HG03439 (cell line): ENCODE results near the gene EIF2D.
A peak's percentile ranks its signal among the peaks of the same experiment; 100 is the strongest.

Source experiments
- ATAC-seq: cut with Tn5 transposase; IDR thresholded peaks from one replicate; pipeline ENCODE4 v1.9.1; 2021; ENCODE audit warnings: mild to moderate bottlenecking, moderate library complexity; ENCODE audit not compliant: unreplicated experiment

EIF2D gene

GRCh38 chr1:206573762-206574161 is 38.5 kb downstream of the EIF2D start:
- no peak for ATAC-seq

- ATAC-seq: no peak
Observed at GRCh38 chr1:206573319-206573718, 38.9 kb downstream of the EIF2D start.

DNA sequence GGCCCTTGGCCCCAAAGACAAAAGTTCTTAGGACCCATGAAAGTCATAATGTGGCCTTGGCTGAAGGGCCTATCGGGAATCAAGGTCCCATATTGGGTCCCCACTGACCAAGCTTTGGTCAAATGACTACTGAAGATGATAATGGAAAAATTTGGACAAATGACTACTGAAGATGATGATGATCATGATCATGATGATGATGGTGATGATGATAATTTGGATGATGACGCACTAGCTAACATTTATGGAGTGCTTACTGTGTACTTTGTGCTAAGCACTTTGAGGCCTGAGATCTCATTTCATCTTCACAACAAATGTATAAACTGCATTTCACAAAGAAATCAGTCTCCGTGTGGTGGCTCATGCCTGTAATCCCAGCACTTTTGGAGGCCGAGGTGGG is 39.4 kb downstream of the EIF2D start:
- ATAC-seq: no peak

GRCh38 chr1:206570529-206570928 is 41.7 kb downstream of the EIF2D start:
- ATAC-seq: no peak

GRCh38 chr1:206569556-206569955 is 42.7 kb downstream of the EIF2D start:
- ATAC-seq: no peak

DNA sequence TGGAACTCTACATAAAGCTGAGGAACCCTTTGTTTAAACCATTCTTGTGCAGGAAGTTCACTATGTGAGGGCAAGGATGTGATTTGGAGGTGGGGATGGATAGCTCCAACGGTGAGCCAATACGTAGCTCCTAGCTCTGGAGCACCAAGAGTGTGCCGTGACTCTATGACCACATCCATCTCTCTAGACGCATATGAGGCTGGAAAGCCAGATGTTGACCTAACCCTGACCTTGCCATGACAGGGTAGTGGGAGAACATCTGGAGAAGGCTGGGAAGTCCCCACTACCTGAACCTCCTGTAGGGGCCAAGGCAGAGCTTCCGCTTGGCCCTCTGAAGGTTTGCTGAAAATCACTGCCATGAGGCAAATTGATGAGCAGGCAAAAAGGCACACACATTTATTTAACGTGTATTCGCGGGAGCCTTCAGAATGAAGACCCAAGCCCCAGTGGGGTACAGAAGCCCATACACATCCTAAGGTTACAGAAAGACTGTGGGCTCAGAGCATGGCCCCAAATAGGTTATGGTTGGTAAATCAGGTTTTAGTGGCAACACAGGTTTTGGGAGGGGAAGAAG is 43.4 kb downstream of the EIF2D start:
- ATAC-seq: no peak

DNA sequence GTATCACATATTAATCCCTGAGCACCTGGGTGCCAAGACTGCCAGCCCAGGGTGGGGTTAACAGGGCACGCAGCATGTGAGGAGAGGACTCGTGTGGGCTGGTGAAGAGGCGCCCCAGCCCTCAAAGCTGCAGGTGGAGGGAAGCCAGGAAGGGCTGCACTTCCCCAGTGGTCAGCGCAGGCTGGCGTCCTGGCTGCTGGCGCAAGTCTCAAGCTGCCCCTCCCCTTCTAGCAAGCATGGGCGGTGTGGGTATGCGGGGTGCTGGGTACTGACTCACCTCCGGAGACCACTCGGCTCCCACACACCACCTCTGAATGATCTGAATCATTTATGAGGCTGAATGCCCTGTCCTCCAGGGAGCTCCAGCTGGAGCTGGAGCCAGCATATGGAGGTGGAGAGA is 44.0 kb downstream of the EIF2D start:
- no peak for ATAC-seq

DNA sequence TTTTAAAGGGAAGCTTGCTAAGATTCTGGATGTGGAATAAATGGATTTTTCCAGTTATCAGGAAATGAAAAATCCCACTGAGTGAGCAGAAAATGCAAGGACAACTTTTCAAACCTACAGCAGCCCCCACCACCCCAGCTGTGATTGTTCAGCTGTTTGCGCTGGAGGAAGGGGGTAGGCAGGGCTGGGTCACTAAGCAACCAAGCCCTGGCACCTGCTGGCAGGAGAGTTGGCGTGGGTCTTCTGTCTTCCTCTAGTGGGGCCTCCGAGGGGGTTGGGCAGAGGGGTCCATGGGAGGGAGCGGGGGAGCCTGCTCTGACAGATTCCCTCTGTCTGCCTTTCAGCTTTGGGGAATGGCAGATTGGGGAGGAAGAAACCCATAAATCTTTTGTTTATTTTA is 45.3 kb downstream of the EIF2D start:
- ATAC-seq: no peak

GRCh38 chr1:206565995-206566394 is 46.3 kb downstream of the EIF2D start:
- ATAC-seq: no peak

DNA sequence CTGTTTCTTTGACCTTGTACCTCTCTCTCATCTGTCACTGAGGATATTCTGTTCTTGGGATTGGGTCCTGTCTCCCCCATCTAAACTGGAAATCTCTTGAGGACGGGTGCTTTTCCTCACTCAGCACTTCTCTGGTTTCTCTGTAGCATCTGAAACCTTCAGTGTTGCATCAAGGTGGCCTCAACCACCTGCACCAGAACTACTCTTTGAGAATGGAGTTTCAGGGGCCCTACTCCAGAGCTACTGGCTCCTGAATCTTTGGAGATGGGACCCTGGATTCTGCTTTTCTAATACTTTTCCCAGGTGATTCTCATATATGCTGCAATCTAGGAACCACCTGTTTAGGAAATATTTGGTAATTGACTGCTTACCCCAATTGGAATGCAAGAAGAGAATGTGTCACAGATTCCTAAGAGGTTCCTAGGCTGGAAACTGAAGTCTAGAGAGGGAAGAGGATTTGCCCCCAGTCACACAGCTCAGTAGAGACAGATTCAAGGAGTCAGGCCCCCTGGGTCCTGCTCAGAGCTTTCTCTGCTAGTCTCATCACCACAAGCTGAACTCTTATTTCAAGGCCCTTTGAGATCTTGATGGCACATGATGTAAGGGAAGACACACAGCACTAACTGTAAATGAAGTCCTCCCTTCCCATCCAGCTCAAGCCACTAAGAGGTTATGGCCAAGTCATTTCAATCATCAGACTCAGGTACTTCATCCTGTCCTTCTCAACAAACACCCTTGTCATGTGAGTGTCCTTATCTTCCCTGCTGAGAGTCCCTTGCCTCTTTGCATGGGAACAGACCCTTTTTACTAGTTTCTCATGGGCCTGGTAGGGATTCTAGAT is 48.7 kb downstream of the EIF2D start:
- peak; percentile 31 for ATAC-seq

DNA sequence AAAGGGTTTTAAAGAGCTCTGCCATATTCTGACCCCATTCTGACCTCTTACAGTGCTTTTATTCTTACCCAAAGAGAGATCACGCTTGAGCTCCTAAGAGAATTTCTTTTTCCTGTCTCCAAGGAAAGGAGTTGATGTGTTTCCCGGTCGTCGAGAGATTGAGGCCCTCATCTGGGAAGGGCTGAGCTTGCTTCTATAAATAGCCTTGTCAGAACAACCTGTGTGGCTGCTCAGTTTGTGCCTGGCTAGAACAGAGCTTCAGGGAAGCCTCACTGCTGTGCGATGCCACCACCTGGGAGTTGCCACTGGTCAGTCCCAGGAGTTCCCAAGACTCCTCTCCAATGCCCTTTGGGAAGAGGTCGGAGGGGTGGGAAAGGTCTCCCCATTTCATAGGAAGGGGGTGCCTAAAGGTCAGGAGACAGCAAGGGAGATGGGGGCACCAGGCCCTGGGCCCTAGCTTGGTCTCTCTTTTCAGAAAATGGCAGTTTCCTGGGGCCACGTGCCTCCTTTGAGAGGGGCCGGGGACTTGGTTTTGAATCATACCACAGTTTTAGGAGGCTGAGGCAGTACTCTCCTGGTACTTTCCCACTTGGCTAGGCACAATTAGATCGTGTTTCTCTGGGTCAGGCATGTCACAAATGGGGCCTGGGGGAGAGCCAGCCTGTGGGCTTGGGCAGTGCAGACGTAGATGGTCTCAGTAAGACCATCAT is 52.1 kb downstream of the EIF2D start:
- ATAC-seq: no peak

- no peak for ATAC-seq
Observed at GRCh38 chr1:206559672-206559995, 52.6 kb downstream of the EIF2D start.

DNA sequence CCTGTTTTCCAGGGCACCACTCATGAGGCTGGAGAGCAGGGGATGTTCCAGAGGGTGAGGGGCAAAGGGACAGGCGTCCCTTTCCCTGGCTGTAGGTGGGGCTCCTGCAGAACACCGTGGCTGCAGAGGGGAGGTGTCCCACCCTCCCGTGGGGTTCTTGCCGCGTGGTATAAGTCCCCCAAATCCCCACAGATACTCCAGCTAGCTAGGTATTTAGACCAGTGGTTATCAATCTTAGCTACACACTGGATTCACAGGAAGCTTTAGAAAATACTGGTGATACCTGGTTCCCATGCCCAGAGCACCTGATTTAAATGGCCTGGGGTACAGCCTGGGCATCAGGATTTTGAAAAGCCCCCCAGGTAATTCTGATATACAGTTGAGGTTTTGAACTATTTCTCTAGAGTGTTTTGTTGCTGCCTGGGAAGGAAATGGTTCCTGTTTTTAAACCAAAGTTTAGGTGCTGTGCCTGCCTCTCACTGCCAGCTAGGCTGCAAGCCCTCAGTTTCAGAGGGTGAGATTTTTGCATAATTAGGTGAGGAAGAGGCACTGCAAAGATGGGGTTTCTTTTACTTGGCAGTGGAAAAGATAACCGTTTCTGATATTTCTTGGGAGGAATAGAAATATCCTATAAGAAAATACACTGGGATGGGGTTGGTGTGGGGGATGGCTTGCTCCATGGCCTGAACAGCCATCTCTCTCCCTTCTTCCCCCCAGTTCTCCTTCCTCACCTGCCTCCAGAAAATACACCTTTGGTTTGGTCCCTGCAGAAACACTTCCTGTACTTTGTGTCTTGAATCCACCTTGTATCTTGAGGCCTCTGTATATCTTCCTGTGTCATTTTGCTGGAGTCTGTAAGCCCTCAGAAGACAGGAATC is 53.2 kb downstream of the EIF2D start:
- no peak for ATAC-seq

DNA sequence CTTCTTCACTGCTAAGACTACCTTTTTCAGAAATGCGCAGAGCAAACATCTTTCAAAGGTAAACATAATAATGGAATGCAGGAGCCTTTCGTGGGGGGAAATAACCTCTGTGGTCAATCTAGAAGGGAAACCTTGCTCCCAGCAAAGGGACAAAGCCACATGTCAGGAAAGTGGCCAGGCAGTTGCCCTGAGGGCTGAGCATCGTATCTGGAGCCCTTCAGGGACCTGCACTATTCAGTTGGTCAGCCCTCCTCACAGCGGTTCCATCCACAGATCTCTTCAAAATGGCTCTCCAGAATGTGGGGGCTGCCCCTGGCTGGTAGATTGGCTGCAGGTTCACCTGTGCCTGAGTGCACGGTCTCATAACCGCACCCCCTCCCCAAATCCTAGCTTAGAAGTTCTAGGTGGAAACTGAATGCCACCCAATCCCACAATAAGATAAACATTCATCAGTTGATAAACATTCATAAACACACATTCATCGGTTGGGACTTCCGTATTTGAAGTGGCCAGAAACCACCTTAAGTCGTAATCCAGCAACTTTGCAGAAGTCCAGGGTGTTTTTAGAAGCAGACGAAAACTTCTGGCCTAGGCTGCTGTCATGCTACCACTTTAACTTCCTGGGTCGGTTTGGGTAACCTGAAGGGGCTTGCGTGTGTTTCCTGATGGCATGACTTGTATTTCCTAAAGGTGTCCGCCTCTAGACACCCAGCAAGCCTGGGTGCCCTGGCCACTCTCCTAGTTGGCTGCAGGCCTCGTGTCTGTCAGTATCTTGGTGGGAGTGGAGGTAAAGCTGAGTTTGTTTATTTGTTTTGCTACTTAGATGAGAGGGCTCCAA is 54.4 kb downstream of the EIF2D start:
- ATAC-seq: no peak

DNA sequence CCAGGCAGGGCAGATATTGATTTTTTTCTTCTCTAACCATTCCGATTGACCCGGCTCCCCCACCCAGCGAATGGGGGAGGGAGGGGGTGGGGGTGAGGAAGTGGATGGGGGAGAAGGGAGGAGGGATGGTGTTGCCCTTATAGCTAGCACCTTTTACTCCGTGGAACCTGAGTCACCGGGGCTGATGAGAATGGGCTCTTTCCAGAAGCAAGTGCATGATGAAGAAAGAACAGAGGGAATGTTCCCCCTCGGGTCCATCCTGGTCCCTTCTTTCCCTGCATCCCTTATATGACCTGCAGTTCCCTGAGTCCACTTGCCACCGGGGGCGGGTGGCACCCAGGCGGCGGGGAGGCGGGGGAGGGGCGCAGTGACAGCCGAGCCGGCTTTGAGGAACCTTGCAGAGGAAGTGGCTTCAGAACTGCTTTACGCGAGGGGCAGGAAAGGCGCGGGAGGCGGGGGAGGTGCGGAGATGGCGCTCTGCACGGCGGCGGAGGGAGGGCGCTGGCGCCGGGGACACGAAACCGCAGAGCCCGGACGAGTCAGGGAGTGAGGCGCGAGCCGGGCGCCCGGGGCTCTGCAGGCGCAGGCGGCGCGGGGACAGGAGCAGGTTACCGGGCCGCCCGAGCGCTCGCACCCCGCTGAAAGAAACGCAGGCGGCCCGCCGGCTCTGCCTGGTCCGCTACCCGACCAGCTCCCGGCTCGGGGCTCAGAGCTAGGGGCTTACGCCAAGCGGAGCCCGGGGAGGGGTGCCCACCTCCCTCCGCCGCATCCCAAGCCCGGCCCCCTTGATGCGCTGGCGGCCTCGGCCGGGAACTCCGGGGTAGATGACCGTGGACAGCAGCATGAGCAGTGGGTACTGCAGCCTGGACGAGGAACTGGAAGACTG is 55.3 kb downstream of the EIF2D start:
- ATAC-seq: peak; percentile 45

GRCh38 chr1:206556047-206556749 is 56.1 kb downstream of the EIF2D start:
- ATAC-seq: no peak

GRCh38 chr1:206555473-206555935 is 56.8 kb downstream of the EIF2D start:
- no peak for ATAC-seq

DNA sequence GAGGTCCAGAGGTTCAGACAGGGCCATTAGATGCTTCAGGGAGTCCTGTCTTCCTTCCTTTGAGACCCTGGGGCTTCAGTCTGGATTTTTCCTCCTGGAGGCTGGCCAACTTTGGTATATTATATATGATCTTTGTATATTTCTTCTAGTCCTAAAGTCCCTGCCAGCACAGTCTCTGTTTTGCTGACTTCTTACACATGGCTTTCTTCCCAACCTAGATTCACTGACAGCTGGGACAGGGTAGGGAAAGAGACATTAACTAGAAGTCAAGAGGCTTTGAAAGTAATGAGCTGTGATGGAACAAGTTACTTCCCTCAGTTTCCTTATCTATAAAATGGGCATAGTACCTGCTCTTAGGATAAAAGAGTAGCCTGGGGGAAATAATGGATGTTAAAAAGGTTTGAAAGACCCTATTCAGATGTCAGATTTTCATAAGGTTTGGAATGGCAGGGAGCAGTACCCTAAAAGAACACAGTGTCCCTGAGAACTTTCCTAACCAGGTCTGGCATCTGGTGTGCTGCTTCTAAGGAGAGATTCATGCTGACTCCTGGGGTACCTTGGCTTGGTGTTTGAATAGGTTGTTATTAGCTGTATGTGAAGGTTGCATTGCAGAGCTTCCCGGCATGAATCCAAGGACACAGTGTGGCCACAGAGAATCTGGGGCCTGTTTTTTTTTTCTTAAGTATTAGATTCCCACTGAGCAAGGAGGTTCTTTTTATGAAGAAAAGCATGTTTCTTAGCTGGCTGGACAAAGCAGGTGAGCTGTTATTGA is 57.4 kb downstream of the EIF2D start:
- no peak for ATAC-seq
